ENCODE results near the gene FAM13A.

GRCh38 chr4:88697588-88698329, 359.2 kb downstream of the FAM13A start, which contains the start of gene NAP1L5:
- TF ChIP-seq CTCF (IDR thresholded peaks at IDR 0.05; ENCODE audit: insufficient read depth, low read length), result no peak
- 0 out of 2 replicates have a peak, but pooled peaks have one; percentile 20 for TF ChIP-seq POLR2AphosphoS5 (IDR thresholded peaks at IDR 0.05; ENCODE audit: low read depth)
- TF ChIP-seq, protein P1, sequence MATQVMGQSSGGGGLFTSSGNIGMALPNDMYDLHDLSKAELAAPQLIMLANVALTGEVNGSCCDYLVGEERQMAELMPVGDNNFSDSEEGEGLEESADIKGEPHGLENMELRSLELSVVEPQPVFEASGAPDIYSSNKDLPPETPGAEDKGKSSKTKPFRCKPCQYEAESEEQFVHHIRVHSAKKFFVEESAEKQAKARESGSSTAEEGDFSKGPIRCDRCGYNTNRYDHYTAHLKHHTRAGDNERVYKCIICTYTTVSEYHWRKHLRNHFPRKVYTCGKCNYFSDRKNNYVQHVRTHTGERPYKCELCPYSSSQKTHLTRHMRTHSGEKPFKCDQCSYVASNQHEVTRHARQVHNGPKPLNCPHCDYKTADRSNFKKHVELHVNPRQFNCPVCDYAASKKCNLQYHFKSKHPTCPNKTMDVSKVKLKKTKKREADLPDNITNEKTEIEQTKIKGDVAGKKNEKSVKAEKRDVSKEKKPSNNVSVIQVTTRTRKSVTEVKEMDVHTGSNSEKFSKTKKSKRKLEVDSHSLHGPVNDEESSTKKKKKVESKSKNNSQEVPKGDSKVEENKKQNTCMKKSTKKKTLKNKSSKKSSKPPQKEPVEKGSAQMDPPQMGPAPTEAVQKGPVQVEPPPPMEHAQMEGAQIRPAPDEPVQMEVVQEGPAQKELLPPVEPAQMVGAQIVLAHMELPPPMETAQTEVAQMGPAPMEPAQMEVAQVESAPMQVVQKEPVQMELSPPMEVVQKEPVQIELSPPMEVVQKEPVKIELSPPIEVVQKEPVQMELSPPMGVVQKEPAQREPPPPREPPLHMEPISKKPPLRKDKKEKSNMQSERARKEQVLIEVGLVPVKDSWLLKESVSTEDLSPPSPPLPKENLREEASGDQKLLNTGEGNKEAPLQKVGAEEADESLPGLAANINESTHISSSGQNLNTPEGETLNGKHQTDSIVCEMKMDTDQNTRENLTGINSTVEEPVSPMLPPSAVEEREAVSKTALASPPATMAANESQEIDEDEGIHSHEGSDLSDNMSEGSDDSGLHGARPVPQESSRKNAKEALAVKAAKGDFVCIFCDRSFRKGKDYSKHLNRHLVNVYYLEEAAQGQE (IDR thresholded peaks at IDR 0.05; ENCODE audit: insufficient replicate concordance, low read depth), result no peak

Data from HL-60 (cell line).